GM10248 (cell line): ENCODE results near the gene RPS15.
"Not testable (repeated sequence)": the region's sequence is repeated elsewhere in the genome, so short reads cannot be mapped to it uniquely, and the experiment has no call there.

ENCODE experiments used
- CTCF ChIA-PET: fragments of 300-600 bp; sonication (Branson Sonifier 250); formaldehyde crosslinking; extraction: SDS; loops from one replicate; lab custom pipeline; 2021; ENCODE audit warnings: antibody characterized with exemption; lab: Yijun Ruan, JAX
- POLR2A ChIA-PET: fragments of 350-650 bp; sonication (Branson Sonifier 250); formaldehyde crosslinking; extraction: SDS; loops from one replicate; lab custom pipeline; 2020; ENCODE audit warnings: antibody characterized with exemption; lab: Yijun Ruan, JAX
- DNase-seq: peaks from one replicate; pipeline ENCODE4 v3.0.0; 2012; ENCODE audit errors: extremely low spot score
- CTCF ChIP-seq: IDR thresholded peaks from 2 replicates; pipeline ENCODE4 v1.5.1; 2012; ENCODE audit warnings: mild to moderate bottlenecking, low read depth; ENCODE audit errors: extremely low read depth, missing control alignments, control extremely low read depth

Gene RPS15

GRCh38 chr19:1438933-1439354 lies 748 bp downstream of the RPS15 start:
- ChIA-PET POLR2A (interaction anchor here (0.6 kb wide), 1 partner anchor 516 kb away, joined by 9 read pairs; no protein-coding TSS in a partner anchor), CTCF (interaction anchor here (1.2 kb wide), 1 partner anchor 25 kb away, joined by 3 read pairs; no protein-coding TSS in a partner anchor)
- DNase-seq, result no peak
- TF ChIP-seq CTCF, result no peak

- ChIA-PET CTCF (interaction anchor here (1.2 kb wide), 1 partner anchor 26 kb away, joined by 3 read pairs; no protein-coding TSS in a partner anchor), POLR2A (interaction anchor here (0.9 to 1.9 kb wide), 3 partner anchors 13 to 30 kb away, joined by 4 to 5 read pairs (median 4); no protein-coding TSS in a partner anchor)
- DNase-seq, result not testable (repeated sequence)
These were observed 1.6 kb downstream of the RPS15 start for GRCh38 chr19:1439525-1440417.

- ChIA-PET CTCF (no interaction called here), POLR2A (interaction anchor here (0.9 to 1.9 kb wide), 3 partner anchors 12 to 31 kb away, joined by 4 to 5 read pairs (median 4); no protein-coding TSS in a partner anchor)
- no peak for DNase-seq
- no peak for TF ChIP-seq CTCF
These were observed 2.2 kb downstream of the RPS15 start for GRCh38 chr19:1440418-1440801.

GRCh38 chr19:1441022-1441426 lies 2.8 kb downstream of the RPS15 start:
- CTCF ChIA-PET, result interaction anchor here (5.0 kb wide), 1 partner anchor 17 kb away, joined by 22 read pairs; no protein-coding TSS in a partner anchor
- POLR2A ChIA-PET, result interaction anchor here (1.0 to 1.9 kb wide), 3 partner anchors 9 to 31 kb away, joined by 4 to 6 read pairs (median 5); no protein-coding TSS in a partner anchor
- no peak for TF ChIP-seq CTCF
- DNase-seq, result no peak

GRCh38 chr19:1441677-1442438 lies 3.7 kb downstream of the RPS15 start:
- ChIA-PET POLR2A (interaction anchor here (0.6 to 1.9 kb wide), 3 partner anchors 9 to 66 kb away, joined by 3 to 6 read pairs (median 5); no protein-coding TSS in a partner anchor), CTCF (interaction anchor here (1.3 to 5.0 kb wide), 4 partner anchors 12 to 198 kb away, joined by 3 to 22 read pairs (median 3); no protein-coding TSS in a partner anchor)
- DNase-seq, result no peak
- TF ChIP-seq CTCF, result no peak

GRCh38 chr19:1445185-1445931 lies 7.2 kb downstream of the RPS15 start:
- POLR2A ChIA-PET, result interaction anchor here (1.2 kb wide), 1 partner anchor 10 kb away, joined by 6 read pairs; no protein-coding TSS in a partner anchor
- CTCF ChIA-PET, result interaction anchor here (0.7 to 5.0 kb wide), 18 partner anchors 9 to 380 kb away, joined by 3 to 25 read pairs (median 4); no protein-coding TSS in a partner anchor
- peak; percentile 94 for DNase-seq
- peak; percentile 96 for TF ChIP-seq CTCF
